ENCODE data around the gene CACNA1E.
A peak's percentile ranks its signal among the peaks of the same experiment; 100 is the strongest.

CACNA1E gene

DNA sequence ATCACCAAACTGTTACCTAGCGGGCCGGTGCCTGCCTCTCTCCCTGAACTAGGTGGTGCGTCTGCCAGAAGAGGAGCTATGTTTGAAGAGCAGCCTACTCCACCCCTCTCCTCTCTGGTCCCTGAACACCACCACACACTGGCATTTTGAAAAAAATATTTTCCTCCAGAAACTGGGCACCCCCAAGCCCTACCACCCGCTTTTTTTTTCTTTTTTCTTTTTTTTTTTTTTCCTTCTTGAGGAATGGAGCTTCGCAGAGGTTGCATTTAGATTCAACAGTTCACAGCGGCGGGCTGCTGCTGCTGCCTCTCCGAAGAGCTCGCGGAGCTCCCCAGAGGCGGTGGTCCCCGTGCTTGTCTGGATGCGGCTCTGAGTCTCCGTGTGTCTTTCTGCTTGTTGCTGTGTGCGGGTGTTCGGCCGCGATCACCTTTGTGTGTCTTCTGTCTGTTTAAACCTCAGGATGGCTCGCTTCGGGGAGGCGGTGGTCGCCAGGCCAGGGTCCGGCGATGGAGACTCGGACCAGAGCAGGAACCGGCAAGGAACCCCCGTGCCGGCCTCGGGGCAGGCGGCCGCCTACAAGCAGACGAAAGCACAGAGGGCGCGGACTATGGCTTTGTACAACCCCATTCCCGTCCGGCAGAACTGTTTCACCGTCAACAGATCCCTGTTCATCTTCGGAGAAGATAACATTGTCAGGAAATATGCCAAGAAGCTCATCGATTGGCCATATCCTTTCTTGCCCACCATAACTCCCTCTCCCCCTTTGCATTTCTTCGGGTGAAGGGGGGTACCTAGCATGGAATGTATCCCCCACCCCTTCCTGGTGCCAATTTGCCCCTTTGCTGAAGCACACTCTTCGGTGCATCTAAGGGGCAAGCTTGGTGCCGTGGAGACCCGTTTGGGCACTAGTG is at the start of gene CACNA1E:
TSS of gene CACNA1E (plus strand) at position 233 of the 911 bp plus-strand sequence. CDS start at position 461, 228 bp downstream.
- no peak for DNase-seq

DNA sequence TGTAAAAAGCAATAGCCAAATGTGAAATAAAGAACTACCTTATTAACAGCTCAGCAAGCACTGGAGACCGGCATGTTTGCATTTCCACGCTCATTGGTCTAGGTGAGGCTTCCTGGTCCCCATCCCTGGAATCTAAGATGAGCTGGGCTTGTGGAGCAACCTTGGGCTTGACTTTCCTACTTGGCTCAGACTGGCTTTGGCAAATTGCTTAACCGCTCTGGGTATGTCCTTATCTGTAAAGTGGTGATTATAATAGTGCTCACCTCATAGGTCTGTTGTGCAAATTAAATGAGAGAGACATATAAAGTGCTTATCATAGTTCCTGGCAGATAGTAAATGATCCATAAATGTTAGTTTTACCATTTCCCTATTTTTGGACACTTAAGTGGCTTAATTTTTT is 49.4 kb upstream of the CACNA1E start:
- no peak for DNase-seq

DNA sequence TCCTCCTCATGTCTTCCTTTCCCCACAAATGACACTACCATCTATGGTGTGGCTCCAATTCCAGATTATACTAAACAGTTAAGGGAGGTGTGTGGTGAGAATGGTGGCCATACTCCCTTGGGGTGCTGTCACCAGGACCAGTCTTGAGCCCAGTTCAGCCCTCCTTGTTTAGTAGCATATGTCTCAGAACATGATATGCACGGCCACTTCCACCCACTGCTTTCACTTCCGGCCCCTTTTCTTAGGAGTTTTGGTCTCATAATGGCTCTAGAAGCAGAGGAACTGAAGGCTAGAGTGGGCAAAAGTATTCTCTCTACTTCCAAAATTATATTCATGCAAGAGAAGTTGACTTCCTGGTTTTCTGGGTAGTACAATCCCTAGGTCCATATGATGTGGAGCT is 45.3 kb upstream of the CACNA1E start:
- no peak for DNase-seq

DNA sequence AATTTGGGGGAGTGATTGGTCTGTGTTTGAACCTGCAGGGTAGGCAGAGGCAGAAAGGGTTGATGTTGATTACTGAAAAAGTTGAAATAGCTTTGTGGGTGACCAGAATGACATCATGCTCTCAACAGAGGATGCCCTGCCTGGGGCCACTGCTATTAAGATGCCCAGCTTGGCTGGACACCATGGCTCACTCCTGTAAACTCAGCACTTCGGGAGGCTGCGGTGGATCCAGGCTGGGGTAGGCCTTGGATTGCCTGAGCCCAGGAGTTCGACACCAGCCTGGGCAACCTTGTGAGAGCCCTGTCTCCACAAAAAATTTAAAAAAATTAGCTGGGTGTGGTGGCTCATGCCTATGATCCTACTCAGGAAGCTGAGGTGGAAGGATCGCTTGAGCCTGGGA is 42.8 kb upstream of the CACNA1E start:
- DNase-seq, result no peak

DNA sequence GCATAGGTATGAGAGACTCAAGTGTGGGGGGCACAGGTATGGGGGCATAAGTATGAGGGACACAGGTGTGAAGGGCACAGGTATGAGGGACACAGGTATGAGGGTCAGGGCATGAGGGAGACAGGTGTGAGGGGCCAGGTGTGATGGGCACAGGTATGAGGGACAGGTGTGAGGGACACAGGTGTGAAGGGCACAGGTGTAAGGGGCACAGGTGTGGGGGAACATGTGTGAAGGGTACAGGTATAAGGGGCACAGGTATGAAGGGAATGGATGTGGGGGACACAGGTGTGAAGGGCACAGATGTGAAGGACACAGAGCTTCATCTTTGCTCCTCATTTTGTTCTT is 41.2 kb upstream of the CACNA1E start:
- DNase-seq, result no peak

DNA sequence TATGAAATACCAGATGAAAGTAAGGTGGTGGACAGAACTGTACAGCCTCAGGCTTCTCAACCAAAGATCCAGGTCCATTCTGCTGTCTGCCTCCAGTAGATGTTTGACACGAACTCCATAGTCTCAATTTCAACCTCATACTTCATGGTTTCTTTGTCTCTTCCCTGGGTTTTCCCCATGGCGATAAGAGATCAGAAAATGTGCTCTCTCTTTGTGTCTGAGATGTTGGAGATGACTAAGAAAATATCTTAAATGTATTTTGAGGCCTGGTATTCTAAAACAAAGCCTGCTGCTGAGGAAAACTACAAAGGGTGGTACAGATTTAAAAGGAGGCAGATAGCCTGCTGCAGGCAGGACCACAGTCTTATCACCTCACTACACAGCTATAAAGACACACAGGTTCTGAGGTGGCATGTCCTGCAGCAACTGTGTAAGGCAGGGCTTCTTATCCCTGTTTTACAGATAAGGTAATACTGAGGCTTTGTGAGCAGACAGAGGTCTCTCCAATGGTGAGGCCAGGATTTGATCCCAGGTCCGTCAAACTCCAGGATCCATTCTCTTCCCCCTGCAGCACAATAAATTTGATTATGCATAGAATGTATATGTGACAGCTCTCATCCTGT is 40.0 kb upstream of the CACNA1E start:
- no peak for DNase-seq

DNA sequence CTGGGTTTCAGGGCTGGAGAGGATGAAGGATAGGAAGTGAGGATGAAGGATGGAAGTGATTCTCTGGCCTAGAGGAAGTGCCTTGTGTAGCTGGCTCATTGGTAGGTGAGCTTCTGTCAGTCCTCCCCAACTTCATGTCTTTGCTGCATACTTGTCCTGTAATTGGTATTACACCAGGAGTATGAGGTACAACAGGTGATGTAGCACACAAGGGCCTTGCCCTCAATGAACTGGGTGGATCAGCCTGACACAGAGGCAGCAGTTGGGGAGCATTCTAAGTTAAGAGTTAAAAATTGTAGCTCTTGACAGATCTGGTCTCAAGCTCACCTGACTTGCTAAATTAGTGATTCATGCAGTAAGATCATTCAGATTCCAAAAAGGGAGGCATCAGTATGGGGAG is 37.9 kb upstream of the CACNA1E start:
- DNase-seq, result no peak

DNA sequence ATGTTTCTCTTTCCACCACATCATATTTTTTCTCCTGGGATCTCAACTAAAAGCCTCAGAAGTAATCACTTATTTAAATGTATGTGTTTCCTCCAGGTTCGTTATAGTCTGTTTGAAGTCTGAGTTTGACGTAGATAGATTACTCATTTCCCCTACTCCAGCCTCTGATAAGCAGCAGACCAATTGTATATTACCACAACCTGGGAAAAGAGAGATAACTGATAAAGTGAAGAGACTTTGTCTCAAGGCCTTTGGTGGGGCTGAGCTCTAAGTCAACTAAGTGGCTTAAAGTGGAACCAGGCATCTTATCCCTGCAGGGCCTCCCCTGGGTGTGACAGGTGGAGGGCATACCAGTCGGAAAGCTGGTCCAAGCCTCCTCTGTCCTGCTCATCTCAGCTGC is 34.9 kb upstream of the CACNA1E start:
- no peak for DNase-seq

DNA sequence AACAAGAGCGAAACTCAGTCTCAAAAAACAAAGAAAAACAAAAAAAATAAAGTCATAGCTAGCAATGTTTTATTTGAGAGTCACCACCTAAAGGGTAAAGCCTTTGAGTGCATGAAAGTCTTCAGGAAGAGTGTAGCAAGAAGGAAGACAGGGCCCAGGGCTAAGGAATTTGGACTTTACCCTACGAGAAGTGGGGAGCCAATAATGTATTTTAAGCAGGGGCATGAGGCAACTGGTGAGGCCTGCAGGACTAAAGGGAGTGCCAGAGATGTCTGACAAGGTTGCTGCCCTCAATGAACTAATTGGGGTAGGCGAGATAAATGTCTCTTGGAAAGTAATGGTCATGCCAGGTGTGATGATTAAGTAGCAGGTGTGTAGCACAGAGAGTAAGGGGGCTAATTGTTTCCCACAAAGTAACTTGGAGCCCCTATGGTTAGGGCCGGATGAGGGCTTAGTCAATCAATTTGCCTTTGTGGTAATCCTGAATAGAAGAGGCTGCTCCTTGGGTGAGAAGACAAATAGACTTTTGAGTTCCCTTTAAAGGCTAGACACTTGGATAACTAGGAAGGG is 31.6 kb upstream of the CACNA1E start:
- DNase-seq, result no peak

DNA sequence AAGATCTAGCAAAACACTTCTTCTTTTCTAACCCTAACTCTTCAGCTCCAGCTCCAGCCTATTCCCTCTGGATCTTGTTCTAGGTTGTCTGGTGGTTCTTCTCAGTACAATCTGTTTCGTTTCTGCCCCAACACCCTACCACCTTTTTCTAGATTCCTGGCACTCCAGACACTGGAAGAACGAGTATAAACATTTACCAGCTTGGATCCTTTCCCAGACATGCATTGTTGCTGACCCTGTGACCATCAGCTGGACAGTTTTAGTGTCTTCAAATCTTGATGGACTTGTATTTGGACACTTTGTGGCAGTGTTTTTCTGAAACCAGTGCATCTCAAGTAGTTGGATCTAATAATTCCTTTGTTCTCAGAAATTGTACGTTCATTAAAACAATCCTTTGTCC is 30.6 kb upstream of the CACNA1E start:
- no peak for DNase-seq

DNA sequence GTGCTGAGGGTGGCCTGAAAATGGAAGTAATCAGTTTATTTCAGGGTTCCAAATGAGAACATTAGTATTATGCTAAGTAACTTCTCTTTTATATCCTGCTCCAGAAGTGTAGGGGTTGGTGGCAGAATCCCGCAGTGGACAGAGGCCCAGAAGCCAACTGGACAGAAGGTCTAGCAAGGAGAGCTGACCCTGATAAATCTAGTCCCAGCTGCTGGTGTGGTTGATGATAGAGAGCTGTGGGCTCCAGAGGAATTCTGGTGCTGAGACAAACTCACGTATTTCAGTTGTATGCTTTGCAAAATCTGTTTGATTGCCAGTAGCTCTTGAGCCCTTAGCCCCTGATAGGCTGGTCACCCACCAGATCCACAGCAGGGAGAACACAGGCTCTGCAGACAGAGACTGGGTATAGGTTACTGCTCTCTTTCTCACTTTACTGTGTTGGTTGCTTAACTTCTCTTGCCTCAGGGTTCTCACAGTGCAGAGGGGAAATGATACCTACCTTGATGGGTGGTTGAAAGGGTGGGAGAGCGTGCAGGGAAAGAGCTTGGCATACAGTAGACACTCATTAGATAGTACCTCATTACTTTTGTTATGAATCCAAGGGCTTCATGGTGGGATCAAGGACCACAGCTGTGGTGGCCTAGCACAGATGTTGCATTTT is 29.6 kb upstream of the CACNA1E start:
- DNase-seq, result no peak

DNA sequence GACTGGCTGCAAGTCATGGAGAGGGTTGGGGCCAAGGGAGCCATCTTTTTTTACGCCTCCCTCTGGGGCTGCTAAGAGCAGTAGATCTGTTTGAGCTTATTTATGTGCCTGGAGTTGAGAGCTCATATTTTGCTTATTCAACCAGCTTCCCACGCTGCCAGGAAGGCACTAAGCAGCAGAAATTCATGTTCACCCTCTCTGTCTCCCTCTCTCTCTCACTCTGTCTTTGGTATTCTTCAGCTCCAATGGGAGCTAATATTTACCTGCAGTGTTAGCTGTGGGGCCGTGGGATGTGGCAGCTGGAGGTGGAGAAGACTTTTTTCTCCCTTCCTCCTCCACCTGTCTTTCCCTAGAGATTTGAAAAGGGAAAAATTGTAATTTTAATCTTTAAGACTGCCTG is 26.8 kb upstream of the CACNA1E start:
- no peak for DNase-seq

DNA sequence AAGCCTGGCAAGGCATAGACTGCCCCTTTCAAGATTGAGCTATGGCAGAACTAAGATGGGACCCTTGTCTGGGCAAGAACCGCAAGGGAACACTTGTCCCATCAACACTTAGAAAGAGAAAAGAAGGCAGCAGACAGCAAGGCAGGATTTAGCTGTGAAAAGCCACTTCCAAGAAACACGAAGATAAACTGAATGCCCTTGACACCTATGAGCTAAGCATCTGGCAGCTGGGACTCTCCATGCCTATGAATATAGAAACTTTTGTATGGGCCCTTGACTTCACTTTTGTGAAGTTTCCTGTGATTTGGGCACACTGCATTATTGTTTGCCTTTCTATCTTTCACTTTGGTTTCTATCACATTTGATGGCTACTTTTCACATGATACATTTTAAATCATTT is 24.9 kb upstream of the CACNA1E start:
- DNase-seq, result no peak

DNA sequence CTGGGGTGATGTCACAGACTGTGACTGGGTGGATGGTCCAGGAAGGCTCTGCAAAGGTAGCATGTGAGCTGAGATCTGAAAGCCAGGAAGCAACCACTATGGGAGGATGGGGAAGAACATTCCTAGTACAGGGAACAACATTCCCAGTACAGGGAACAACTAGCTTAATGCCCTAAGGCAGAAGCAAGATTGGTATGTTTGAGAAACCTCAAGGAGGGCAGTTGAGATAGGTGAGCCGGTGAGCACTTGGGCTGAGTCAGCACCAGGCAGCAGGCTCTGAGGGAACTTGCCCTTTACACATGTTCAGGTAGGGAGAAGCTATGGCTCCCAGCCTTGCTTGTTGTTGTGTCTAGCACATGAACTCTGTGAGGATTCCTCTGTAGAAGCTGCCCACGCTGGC is 24.2 kb upstream of the CACNA1E start:
- no peak for DNase-seq

DNA sequence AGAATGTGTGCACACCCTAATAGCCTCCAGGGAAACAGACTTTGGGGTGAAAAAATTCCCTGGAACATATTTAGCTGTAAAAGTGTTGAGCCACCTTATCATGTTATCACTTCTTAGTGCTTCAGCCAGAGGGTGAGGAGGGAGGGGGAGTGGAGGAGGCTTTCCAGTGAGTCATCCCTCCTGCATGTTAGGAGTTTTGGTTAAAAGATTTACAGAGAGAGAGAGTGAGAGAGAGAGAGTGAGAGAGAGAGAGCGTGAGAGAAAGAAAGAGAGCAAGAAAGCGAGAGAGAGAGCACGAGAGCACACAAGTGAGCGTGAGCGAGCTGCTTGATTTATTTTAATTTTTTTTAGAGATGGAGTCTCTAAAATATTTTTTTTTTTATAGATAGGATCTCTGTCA is 13.5 kb upstream of the CACNA1E start:
- DNase-seq, result no peak

DNA sequence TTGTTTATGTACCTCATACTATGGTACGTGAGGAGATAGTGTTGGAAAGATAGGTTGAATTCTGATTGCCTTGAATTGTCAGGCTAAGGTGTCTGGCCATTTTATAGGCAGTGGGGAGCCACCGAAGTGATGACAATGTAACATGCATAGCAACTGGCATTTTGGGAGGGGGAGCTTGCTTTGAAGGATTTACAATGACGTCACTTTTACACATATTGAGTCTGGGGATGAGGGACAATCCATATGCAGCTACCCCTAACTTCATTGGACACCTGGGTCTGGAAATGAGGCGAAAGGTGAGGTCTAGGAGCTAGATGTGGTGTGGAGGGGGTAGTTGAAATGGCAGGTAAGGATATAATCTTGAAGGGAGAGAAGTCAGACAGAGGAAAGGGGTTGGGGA is 7.7 kb upstream of the CACNA1E start:
- no peak for DNase-seq

DNA sequence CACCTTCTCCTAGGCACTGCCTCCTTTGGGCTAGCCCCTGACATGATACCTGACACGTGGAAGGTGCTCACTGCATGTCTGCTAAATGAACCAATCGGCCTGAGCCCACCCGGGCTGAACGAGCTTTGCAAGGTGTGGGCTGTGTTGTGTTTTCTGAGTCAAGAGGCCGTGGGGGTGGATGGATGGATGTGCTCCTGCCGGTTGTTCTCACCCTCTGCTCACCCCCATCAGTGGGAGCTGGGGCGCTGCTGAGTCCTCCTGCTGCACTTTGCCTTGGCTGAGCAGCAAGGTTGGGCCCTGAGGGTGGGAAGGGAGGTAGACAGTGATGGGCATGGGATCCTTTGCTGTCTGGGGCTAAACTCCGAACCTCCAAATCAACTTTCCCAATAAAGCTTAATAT is 6.7 kb upstream of the CACNA1E start:
- no peak for DNase-seq

DNA sequence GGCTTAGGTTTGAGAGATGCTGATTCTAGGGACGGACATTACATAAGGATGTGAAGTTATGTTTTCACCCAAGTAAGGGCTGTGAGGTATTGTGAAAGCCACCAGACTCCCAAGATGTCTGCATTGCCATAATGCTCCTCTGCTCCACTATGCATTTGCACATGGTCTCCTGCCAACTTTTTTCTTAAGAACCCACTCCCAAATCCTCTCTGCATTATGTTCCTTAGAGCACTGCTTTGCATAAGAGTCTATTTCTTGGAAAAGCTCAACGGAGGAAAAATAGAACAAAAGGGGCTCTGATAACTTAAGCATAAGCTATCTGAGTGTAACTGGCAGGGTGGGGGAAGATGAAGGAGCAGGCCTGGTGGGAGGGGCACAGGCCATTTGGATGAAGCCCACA is 5.0 kb upstream of the CACNA1E start:
- no peak for DNase-seq

DNA sequence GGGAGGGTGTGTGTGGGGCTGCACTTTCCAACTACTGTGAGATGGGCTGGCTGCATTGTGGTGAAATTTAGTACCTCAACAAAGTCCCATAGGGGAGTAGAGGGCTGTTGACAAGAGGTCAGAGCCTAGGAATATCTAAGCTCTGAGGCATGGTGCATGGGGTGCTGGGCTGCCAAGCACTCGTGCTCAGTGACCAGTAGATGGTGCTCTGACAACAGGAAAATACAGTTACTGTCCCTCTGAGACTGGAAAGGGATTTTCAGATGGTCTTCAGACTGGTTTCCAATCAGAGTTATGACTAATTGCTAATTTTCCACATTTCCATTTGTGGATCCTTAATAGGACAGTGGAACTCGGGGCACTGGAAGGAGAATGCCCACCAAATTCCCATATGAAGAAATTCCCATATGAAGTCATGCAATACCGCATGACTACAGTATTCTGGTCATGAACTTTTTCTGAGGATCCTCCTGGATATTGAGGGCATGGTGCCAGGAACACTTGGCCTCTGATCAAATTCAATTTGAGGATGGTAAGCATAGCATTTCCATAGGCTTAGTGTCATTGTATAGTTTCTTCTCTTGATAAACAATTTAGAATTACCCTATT is 4.1 kb upstream of the CACNA1E start:
- peak; percentile 62 for DNase-seq

DNA sequence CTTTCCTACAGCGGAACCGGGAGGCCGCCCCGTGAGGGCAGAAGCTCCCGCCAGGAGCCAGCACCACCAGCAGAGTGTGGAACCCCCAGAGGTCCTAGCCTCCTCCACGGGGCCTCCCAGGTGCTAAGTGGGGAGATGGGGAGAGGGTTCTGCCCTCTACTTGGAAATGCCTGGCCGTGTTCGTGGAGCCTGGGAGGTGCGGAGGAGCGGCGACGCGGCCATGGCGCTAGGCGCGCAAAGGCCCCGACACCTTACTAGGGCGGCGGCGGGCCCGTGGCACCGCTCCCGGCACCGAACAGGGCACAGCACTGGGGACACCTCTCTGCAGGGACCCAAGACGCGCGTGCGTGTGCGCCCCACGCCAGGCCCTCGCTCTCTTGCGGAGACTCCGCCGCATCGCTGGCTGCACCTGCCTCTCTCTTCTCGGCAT is 1.3 kb upstream of the CACNA1E start:
- no peak for DNase-seq

DNA sequence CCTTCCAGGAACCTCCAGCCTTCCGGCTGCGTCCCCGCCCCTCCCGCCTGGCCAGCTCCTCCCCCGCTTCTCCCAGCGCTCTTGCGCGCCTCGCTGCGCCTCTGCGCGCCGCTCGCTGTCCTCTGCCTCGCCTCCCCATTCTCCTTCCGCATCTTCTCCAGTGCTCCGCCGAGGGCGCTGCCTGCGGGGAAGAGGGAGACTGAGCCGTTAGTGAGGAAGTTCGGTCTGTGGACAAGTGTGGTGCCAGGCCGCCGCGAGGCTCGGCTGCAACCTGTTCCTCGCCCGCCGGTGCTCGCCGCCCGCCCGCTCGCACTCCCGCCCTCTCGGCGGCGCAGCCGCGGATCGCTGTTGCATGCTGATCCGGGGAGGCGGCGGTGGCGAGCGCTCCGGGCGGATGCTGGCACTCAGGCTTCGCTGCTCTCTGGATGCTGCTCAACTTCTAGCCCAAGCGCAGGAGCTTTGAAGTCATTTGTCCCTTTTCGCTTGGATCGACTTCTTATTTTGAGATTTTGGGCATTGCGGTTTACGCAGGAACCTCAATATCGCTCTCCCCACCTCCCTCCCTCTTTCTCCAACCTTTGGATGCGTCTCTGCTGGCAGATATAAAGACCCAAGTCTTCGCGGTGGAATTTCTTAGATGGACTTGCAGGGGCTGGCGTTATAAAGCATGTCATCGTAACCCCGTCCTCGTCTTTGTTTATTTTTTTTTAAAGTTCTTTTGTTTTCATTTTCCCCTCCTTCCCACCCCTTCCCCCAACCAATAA is 614 bp upstream of the CACNA1E start:
- peak; percentile 51 for DNase-seq

DNA sequence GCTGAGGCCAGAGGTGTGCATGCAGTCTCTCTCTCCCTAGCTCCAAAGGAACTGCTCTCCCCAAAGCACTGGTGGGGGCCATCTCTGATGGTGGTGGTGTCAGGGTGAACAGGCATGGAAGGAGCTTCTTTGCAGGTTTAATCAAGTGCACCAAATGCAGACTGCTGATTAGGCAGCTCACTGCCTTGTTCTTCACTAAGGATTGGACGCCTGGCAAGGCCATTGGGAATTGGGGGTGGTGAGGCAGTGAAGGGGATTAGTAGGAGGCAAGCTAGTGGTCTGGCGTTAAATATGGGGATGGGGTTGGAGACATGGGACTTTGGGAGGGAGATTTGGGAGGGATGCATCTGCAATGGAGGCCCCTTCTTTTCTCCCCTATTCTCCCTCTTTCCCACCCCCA is 1.5 kb downstream of the CACNA1E start:
- no peak for DNase-seq

Measured in DMS153 (cell line).